ENCODE data around the gene ZNF688. TPM values are rescaled to one million over a fixed set of nuclear protein-coding genes. Genes with fewer than 3 reads are reported as not detected.

The ZNF688 gene
- total and polyA plus RNA-seq, 2 of the 13 experiments (the other 11 are each of a cell fraction or from before 2014, with no cell fraction given), result 2.4 to 5.4 TPM

- Histone ChIP-seq H3K4me2 (ENCODE audit: low read depth, low read length) (peak overlapping the region; percentile 94), H3K79me2 (ENCODE audit: insufficient read depth, low read length) (peaks cover 2% of the 10 kb centered on the region), H3K27ac (ENCODE audit: extremely low read length, insufficient read depth, low read length) (no peak overlapping the region), H3K27me3 (ENCODE audit: control insufficient read depth in 1 of 2, insufficient read depth in 2 of 2, low read length in 2 of 2) (no peaks in the 10 kb centered on the region), H3K9me3 (ENCODE audit: low read length) (no peaks in the 10 kb centered on the region), H3K4me1 (ENCODE audit: insufficient read depth, low read length) (peaks cover 75% of the 10 kb centered on the region), H2AFZ (ENCODE audit: low read length) (no peak overlapping the region), H3K9ac (ENCODE audit: insufficient read depth, low read depth, low read length) (peak overlapping the region; percentile 12; the same call in 1 of the 2 replicates), H4K20me1 (ENCODE audit: insufficient read depth, low read length) (no peaks in the 10 kb centered on the region), H3K4me3 (replicated peaks in 1 of 3; ENCODE audit: insufficient read depth in 1 of 3, low read depth in 2 of 3, low read length in 3 of 3) (no peak overlapping the region), H3K36me3 (replicated peaks in 1 of 2; ENCODE audit: control insufficient read depth in 1 of 2, insufficient read depth in 2 of 2, low read length in 2 of 2) (no peaks in the 10 kb centered on the region)
- ATAC-seq (no peak), DNase-seq (ENCODE audit: low spot score) (no peak), FAIRE-seq (no peak)
- WGBS (ENCODE audit: low lambda C conversion rate), result 97% methylated on average over 34 of the region's 44 CpGs
- intact Hi-C loops (cut with micrococcal nuclease; ENCODE audit: unreplicated experiment) (loop anchor here (2.0 kb wide), 1 partner anchor 29 kb away; no protein-coding TSS in a partner anchor), in situ Hi-C loops (cut with HindIII; ENCODE audit: extremely low pct_ligation_motif_present, low pct_unique_long_range_greater_than_20kb) (loop anchor here (5.0 kb wide), 1 partner anchor 52 kb away; no protein-coding TSS in a partner anchor)
- ChIA-PET POLR2A (interaction anchor here (1.2 to 3.3 kb wide), 5 partner anchors 12 to 140 kb away, joined by 3 to 73 read pairs (median 17); partner anchors contain the start of genes DCTPP1, ZNF747 and ZNF764), CTCF (ENCODE audit: low intra/inter-chr PET ratio, low total read pairs) (no interaction called here)
- peak; percentile 38 for TF ChIP-seq ZNF781 (CRISPR knock-in tag; IDR thresholded peaks at IDR 0.05; ENCODE audit: borderline replicate concordance, not compliant biosample characterization)
- peak; percentile 43 for TF ChIP-seq AGO2 (optimal IDR thresholded peaks at IDR 0.05; ENCODE audit: low read depth, low read length)
- TF ChIP-seq TAF1 (CRISPR knock-in tag; IDR thresholded peaks at IDR 0.05), result 0 out of 2 replicates have a peak, but pooled peaks have one; percentile 11
- TF ChIP-seq RBFOX2 (IDR thresholded peaks at IDR 0.05; ENCODE audit: low read depth, low read length), result 0 out of 2 replicates have a peak, but pooled peaks have one; percentile 52
- TF ChIP-seq ZBTB49 (CRISPR knock-in tag; IDR thresholded peaks at IDR 0.05; ENCODE audit: borderline replicate concordance), result no peak
- TF ChIP-seq NR0B2 (CRISPR knock-in tag; IDR thresholded peaks at IDR 0.05), result no peak
- TF ChIP-seq ZNF768 (CRISPR knock-in tag; IDR thresholded peaks at IDR 0.05), result peak; percentile 27; the same call in 1 of the 2 replicates
- 0 out of 2 replicates have a peak, but pooled peaks have one; percentile 65 for TF ChIP-seq NRL (CRISPR knock-in tag; IDR thresholded peaks at IDR 0.05; ENCODE audit: borderline replicate concordance)
- 0 out of 2 replicates have a peak, but pooled peaks have one; percentile 35 for TF ChIP-seq ZBTB38 (CRISPR knock-in tag; IDR thresholded peaks at IDR 0.05)
- BruUV-seq (replicated peaks), result no TSS peak
Measured at GRCh38 chr16:30569746-30570635, 1.5 kb downstream of the ZNF688 start.

All from HepG2 (cell line).